Smooth muscle cell of the umbilical artery (primary cell): ENCODE results near the gene ACOT13. TPM values are rescaled to one million over a fixed set of nuclear protein-coding genes. Genes with fewer than 3 reads are reported as not detected.

Experiments
- total RNA-seq: library from RNA; depleted of rRNA; stranded (reverse); fragments of >200 nt; gene quantifications from 2 replicates; pipeline ENCODE4 v1.2.3, GENCODE V29; 2014

The ACOT13 gene
- 8.6 TPM in 2 replicates for total RNA-seq

DNA sequence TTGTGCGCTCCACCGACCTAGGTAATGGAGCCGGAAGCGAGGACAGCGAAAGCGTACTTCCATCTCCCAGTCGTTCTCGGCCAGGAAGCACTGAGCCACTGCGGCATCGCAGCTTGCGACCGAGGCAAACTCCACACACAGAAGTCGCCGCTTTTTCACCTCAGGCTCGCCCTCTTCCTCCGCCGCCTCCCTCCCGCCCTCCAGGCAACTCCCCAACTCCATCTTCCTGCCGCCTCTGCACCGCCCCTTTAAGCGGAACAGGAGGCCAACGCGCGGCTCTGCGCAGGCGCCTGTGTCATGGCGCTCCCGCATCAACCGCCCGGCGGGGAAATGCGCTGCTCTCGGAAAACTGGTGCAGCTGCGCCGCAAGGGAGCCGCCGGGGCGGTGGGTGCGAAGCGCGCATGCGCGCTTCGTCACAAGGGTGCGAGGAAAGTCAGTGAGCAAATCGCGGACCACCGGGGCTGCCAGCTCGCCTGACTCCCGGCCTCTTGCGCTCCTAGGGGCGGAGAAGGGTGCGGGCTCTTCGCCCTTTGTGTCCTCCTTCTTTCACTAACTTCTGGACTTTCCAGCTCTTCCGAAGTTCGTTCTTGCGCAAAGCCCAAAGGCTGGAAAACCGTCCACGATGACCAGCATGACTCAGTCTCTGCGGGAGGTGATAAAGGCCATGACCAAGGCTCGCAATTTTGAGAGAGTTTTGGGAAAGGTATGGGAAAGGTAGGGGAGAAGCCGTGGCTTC is at the start of gene ACOT13, which contains the start of gene TDP2:
ACOT13 (plus strand) TSS at position 437 of the 737 bp plus-strand sequence; CDS start at position 624, 187 bp downstream.
TDP2 (minus strand) TSS at position 259 of the 737 bp plus-strand sequence; CDS start at position 222, 37 bp downstream.

DNA sequence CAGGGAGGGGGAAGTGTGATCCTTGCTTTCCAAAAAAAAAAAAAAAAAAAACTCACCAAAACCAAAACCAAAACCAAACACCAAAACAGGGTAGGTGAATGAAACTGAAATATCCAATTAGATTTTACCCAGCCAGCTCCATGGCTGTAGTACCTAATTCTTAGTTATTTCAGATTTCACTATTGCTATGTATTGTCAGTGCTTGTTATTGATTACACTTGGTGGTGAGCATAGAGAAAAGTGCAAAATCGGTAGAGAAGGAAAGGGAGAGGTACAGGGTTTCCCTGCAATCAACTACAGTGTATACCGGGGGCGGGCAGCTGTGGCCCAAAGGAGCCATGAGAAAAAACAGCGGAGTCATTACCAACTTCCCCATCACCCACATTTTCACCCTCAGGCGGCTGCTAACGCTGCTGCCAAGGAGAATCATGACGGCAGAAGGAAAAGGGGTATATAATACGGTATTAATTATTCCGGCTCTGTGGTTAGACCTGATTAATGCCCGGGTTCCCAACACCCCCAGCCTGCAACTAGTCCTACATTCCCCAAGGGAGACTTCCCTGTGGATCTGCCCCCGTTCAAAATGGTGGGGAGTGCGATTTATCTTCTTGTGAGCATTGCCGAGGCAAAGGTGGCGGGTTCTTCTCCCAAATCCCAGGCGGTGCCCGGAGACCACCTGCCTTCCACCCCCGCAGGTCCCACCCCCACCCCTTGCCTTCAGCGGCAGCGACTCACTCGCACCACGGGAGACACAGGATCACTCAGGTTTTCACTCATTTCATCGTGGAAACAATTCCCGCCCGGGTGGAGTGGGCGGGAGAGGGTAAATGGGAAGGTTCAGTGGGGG is 52.5 kb downstream of the ACOT13 start, which contains the start of gene C6orf62:
C6orf62 (minus strand) TSS at position 30 of the 847 bp plus-strand sequence. CDS start 486 bp downstream, outside the sequence.

Other genes starting within 250 kb of the ACOT13 start
- under 0.01 and 0.32 TPM in 2 replicates for gene GPLD1, start 177.5 kb upstream of the ACOT13 start, total RNA-seq
- 0.59 and 0.69 TPM in 2 replicates for gene ALDH5A1, start 172.1 kb upstream of the ACOT13 start, total RNA-seq
- under 0.01 and 0.09 TPM in 2 replicates for gene KIAA0319, start 20.9 kb upstream of the ACOT13 start, total RNA-seq
- gene TDP2, start 178 bp upstream of the ACOT13 start, total RNA-seq: 21.1 and 26.4 TPM in 2 replicates
- gene C6orf62, start 52.1 kb downstream of the ACOT13 start, total RNA-seq: 118 and 168 TPM in 2 replicates
- gene GMNN, start 107.9 kb downstream of the ACOT13 start, total RNA-seq: 10.1 and 17.5 TPM in 2 replicates
- gene ARMH2, start 131.8 kb downstream of the ACOT13 start, total RNA-seq: not detected in 2 replicates